HUES64 (cell line): Measurements from ENCODE around the gene CNTN1.

Experiments
- H3K27ac ChIP-seq: 2 replicates; pipeline ENCODE4 v1.7.0; 2013; ENCODE audit warnings: low read depth, low read length, inconsistent platforms
- H3K27me3 ChIP-seq: 2 replicates; pipeline ENCODE4 v1.6.1; 2013; ENCODE audit warnings: mild to moderate bottlenecking, low read length; ENCODE audit not compliant: insufficient read depth
- H3K36me3 ChIP-seq: 2 replicates; pipeline ENCODE4 v1.6.1; 2013; ENCODE audit warnings: mild to moderate bottlenecking, low read length; ENCODE audit not compliant: insufficient read depth
- H3K4me1 ChIP-seq: 2 replicates; pipeline ENCODE4 v1.6.1; 2013; ENCODE audit warnings: mild to moderate bottlenecking, low read length, moderate library complexity; ENCODE audit not compliant: insufficient read depth
- H3K4me3 ChIP-seq: 2 replicates; pipeline ENCODE4 v1.5.1; 2013; ENCODE audit warnings: mild to moderate bottlenecking, low read length, moderate library complexity
- H3K9ac ChIP-seq: 2 replicates; pipeline ENCODE4 v1.6.1; 2013; ENCODE audit warnings: mild to moderate bottlenecking, low read depth, low read length
- H3K9me3 ChIP-seq: 2 replicates; pipeline ENCODE4 v1.6.1; 2013; ENCODE audit warnings: low read depth, low read length; ENCODE audit not compliant: insufficient read depth
- WGBS: fragments of 150-250, 120-280 bp; methylation state at CpG from one replicate; pipeline ENCODE4 v1.1.7; 2013; ENCODE audit warnings: missing lambda C conversion rate; 5-methylcytosine and 5-hydroxymethylcytosine counted together

CNTN1 gene

GRCh38 chr12:40970320-40970907, 278.2 kb downstream of the CNTN1 start:
- WGBS: 100% methylated on average over 2 of the region's 5 CpGs
- Histone ChIP-seq H3K9ac (no peak overlapping the region), H3K27ac (no peak overlapping the region), H3K4me3 (no peak overlapping the region), H3K27me3 (no peaks in the 10 kb centered on the region), H3K4me1 (no peaks in the 10 kb centered on the region; the same call in 1 of the 2 replicates), H3K9me3 (no peaks in the 10 kb centered on the region), H3K36me3 (no peaks in the 10 kb centered on the region)

GRCh38 chr12:40971911-40972310, 279.7 kb downstream of the CNTN1 start:
- Histone ChIP-seq H3K4me1 (peaks cover 14% of the 10 kb centered on the region), H3K36me3 (no peaks in the 10 kb centered on the region), H3K9ac (no peak overlapping the region), H3K9me3 (no peaks in the 10 kb centered on the region), H3K27ac (no peak overlapping the region), H3K27me3 (no peaks in the 10 kb centered on the region), H3K4me3 (no peak overlapping the region)
- 0% methylated on average over 1 of the region's 2 CpGs for WGBS

- Histone ChIP-seq H3K9ac (no peak overlapping the region), H3K27me3 (no peaks in the 10 kb centered on the region)
- WGBS: 86% methylated on average over 4 of the region's 4 CpGs
Observed at GRCh38 chr12:40976546-40976945, 284.3 kb downstream of the CNTN1 start.

GRCh38 chr12:40980427-40980961, 288.3 kb downstream of the CNTN1 start:
- H3K27me3 ChIP-seq: no peaks in the 10 kb centered on the region
- H3K4me1 ChIP-seq: peaks cover 14% of the 10 kb centered on the region
- no peaks in the 10 kb centered on the region for H3K9me3 ChIP-seq
- H3K4me3 ChIP-seq: no peak overlapping the region
- no peak overlapping the region for H3K27ac ChIP-seq
- H3K36me3 ChIP-seq: no peaks in the 10 kb centered on the region
- no peak overlapping the region for H3K9ac ChIP-seq

More at GRCh38 chr12:40976546-40976945, 284.3 kb downstream of the CNTN1 start:
- Histone ChIP-seq H3K36me3 (no peaks in the 10 kb centered on the region), H3K4me3 (no peak overlapping the region), H3K4me1 (peaks cover 15% of the 10 kb centered on the region), H3K9me3 (no peaks in the 10 kb centered on the region), H3K27ac (no peak overlapping the region)

- Histone ChIP-seq H3K27ac (no peak overlapping the region), H3K4me3 (no peak overlapping the region), H3K27me3 (no peaks in the 10 kb centered on the region), H3K9ac (no peak overlapping the region), H3K4me1 (0 out of 2 replicates have a peak, but pooled peaks cover 2% of the 10 kb centered on the region), H3K36me3 (no peaks in the 10 kb centered on the region), H3K9me3 (no peaks in the 10 kb centered on the region)
Observed at GRCh38 chr12:40986001-40986400, 293.8 kb downstream of the CNTN1 start.

GRCh38 chr12:40988355-40988754, 296.1 kb downstream of the CNTN1 start:
- no peak overlapping the region for H3K9ac ChIP-seq
- H3K9me3 ChIP-seq: no peaks in the 10 kb centered on the region
- no peaks in the 10 kb centered on the region for H3K36me3 ChIP-seq
- no peak overlapping the region for H3K4me3 ChIP-seq
- no peaks in the 10 kb centered on the region for H3K27me3 ChIP-seq
- 90% methylated on average over 1 of the region's 1 CpG for WGBS
- no peak overlapping the region for H3K27ac ChIP-seq
- peaks cover 2% of the 10 kb centered on the region; the same call in 1 of the 2 replicates for H3K4me1 ChIP-seq

- H3K4me3 ChIP-seq: no peak overlapping the region
- 81% methylated on average over 2 of the region's 2 CpGs for WGBS
- no peaks in the 10 kb centered on the region for H3K36me3 ChIP-seq
- H3K9me3 ChIP-seq: no peaks in the 10 kb centered on the region
- H3K27ac ChIP-seq: no peak overlapping the region
- H3K27me3 ChIP-seq: no peaks in the 10 kb centered on the region
- peaks cover 2% of the 10 kb centered on the region; the same call in 1 of the 2 replicates for H3K4me1 ChIP-seq
- no peak overlapping the region for H3K9ac ChIP-seq
Observed at GRCh38 chr12:40988824-40989223, 296.6 kb downstream of the CNTN1 start.

GRCh38 chr12:40989785-40990184, 297.5 kb downstream of the CNTN1 start:
- no peak overlapping the region for H3K27ac ChIP-seq
- no peak overlapping the region for H3K9ac ChIP-seq
- H3K36me3 ChIP-seq: no peaks in the 10 kb centered on the region
- no peaks in the 10 kb centered on the region for H3K27me3 ChIP-seq
- 98% methylated on average over 2 of the region's 3 CpGs for WGBS
- no peaks in the 10 kb centered on the region for H3K9me3 ChIP-seq
- H3K4me3 ChIP-seq: no peak overlapping the region
- peaks cover 2% of the 10 kb centered on the region; the same call in 1 of the 2 replicates for H3K4me1 ChIP-seq

GRCh38 chr12:40992158-40992557, 299.9 kb downstream of the CNTN1 start:
- Histone ChIP-seq H3K27me3 (no peaks in the 10 kb centered on the region), H3K36me3 (no peaks in the 10 kb centered on the region), H3K4me1 (peaks cover 2% of the 10 kb centered on the region; the same call in 1 of the 2 replicates), H3K4me3 (no peak overlapping the region), H3K9ac (no peak overlapping the region), H3K9me3 (no peaks in the 10 kb centered on the region), H3K27ac (no peak overlapping the region)
- WGBS: over 99% methylated on average over 4 of the region's 4 CpGs

- Histone ChIP-seq H3K4me1 (peaks cover 2% of the 10 kb centered on the region; the same call in 1 of the 2 replicates), H3K4me3 (no peak overlapping the region), H3K27me3 (no peaks in the 10 kb centered on the region), H3K9ac (no peak overlapping the region), H3K36me3 (no peaks in the 10 kb centered on the region), H3K9me3 (no peaks in the 10 kb centered on the region), H3K27ac (no peak overlapping the region)
- WGBS: 94% methylated on average over 1 of the region's 1 CpG
Observed at GRCh38 chr12:40992674-40993073, 300.4 kb downstream of the CNTN1 start.

- Histone ChIP-seq H3K36me3 (no peaks in the 10 kb centered on the region), H3K27ac (no peak overlapping the region), H3K27me3 (no peaks in the 10 kb centered on the region), H3K4me3 (no peak overlapping the region), H3K4me1 (peaks cover 2% of the 10 kb centered on the region; the same call in 1 of the 2 replicates), H3K9ac (no peak overlapping the region), H3K9me3 (no peaks in the 10 kb centered on the region)
- no CpG with 5 or more reads among the region's 3 CpGs for WGBS
Observed at GRCh38 chr12:40993158-40993557, 300.9 kb downstream of the CNTN1 start.
